Measurements from ENCODE around the gene KCNJ10. TPM values are rescaled to one million over a fixed set of nuclear protein-coding genes. Genes with fewer than 3 reads are reported as not detected.

Gene KCNJ10
- polyA plus RNA-seq, 1 experiment, result not detected

- Histone ChIP-seq H3K27me3 (ENCODE audit: control insufficient read depth, insufficient read depth, low read length) (peaks cover 62% of the 10 kb centered on the region), H3K4me3 (ENCODE audit: low read depth, low read length) (no peak overlapping the region), H3K9me3 (ENCODE audit: control insufficient read depth, insufficient read depth, low read length) (no peaks in the 10 kb centered on the region), H3K27ac (ENCODE audit: low read depth, low read length) (no peak overlapping the region)
- ChIA-PET CTCF (interaction anchor here (0.6 to 6.7 kb wide), 20 partner anchors 9 to 941 kb away, joined by 3 to 57 read pairs (median 4); partner anchors contain the start of gene KCNJ10), POLR2A (no interaction called here)
- peak; percentile 65 for TF ChIP-seq CTCF (IDR thresholded peaks at IDR 0.05; ENCODE audit: low read depth, low read length)
- no peak for DNase-seq (ENCODE audit: low read depth, low spot score)
These were observed 8.7 kb upstream of the KCNJ10 start for GRCh38 chr1:160078512-160079195.

GRCh38 chr1:160077486-160077885 lies 7.5 kb upstream of the KCNJ10 start:
- CTCF ChIA-PET, result interaction anchor here (0.6 to 6.7 kb wide), 11 partner anchors 10 to 256 kb away, joined by 3 to 57 read pairs (median 5); no protein-coding TSS in a partner anchor
- Histone ChIP-seq H3K9me3 (ENCODE audit: control insufficient read depth, insufficient read depth, low read length) (no peaks in the 10 kb centered on the region), H3K27me3 (ENCODE audit: control insufficient read depth, insufficient read depth, low read length) (peaks cover 53% of the 10 kb centered on the region), H3K27ac (ENCODE audit: low read depth, low read length) (no peak overlapping the region), H3K4me3 (ENCODE audit: low read depth, low read length) (no peak overlapping the region)
- no peak for DNase-seq (ENCODE audit: low read depth, low spot score)
- TF ChIP-seq CTCF (IDR thresholded peaks at IDR 0.05; ENCODE audit: low read depth, low read length), result no peak
- POLR2A ChIA-PET, result no interaction called here

GRCh38 chr1:160076295-160076694 lies 6.3 kb upstream of the KCNJ10 start:
- no peak overlapping the region for H3K4me3 ChIP-seq (ENCODE audit: low read depth, low read length)
- no peak for TF ChIP-seq CTCF (IDR thresholded peaks at IDR 0.05; ENCODE audit: low read depth, low read length)
- DNase-seq (ENCODE audit: low read depth, low spot score), result no peak
- H3K27ac ChIP-seq (ENCODE audit: low read depth, low read length), result no peak overlapping the region
- ChIA-PET POLR2A (no interaction called here), CTCF (interaction anchor here (0.5 to 6.5 kb wide), 6 partner anchors 11 to 1548 kb away, joined by 3 to 56 read pairs (median 4); no protein-coding TSS in a partner anchor)
- H3K27me3 ChIP-seq (ENCODE audit: control insufficient read depth, insufficient read depth, low read length), result peaks cover 49% of the 10 kb centered on the region
- no peaks in the 10 kb centered on the region for H3K9me3 ChIP-seq (ENCODE audit: control insufficient read depth, insufficient read depth, low read length)

GRCh38 chr1:160075836-160076235 lies 5.9 kb upstream of the KCNJ10 start:
- Histone ChIP-seq H3K27me3 (ENCODE audit: control insufficient read depth, insufficient read depth, low read length) (peaks cover 48% of the 10 kb centered on the region), H3K4me3 (ENCODE audit: low read depth, low read length) (no peak overlapping the region), H3K9me3 (ENCODE audit: control insufficient read depth, insufficient read depth, low read length) (no peaks in the 10 kb centered on the region), H3K27ac (ENCODE audit: low read depth, low read length) (no peak overlapping the region)
- ChIA-PET CTCF (interaction anchor here (0.5 to 6.5 kb wide), 5 partner anchors 12 to 1548 kb away, joined by 3 to 56 read pairs (median 4); no protein-coding TSS in a partner anchor), POLR2A (no interaction called here)
- DNase-seq (ENCODE audit: low read depth, low spot score), result no peak
- TF ChIP-seq CTCF (IDR thresholded peaks at IDR 0.05; ENCODE audit: low read depth, low read length), result no peak

- Histone ChIP-seq H3K27ac (ENCODE audit: low read depth, low read length) (no peak overlapping the region), H3K4me3 (ENCODE audit: low read depth, low read length) (no peak overlapping the region), H3K27me3 (ENCODE audit: control insufficient read depth, insufficient read depth, low read length) (peaks cover 45% of the 10 kb centered on the region), H3K9me3 (ENCODE audit: control insufficient read depth, insufficient read depth, low read length) (no peaks in the 10 kb centered on the region; the same call in 1 of the 2 replicates)
- POLR2A ChIA-PET, result no interaction called here
- CTCF ChIA-PET, result interaction anchor here (0.6 to 6.5 kb wide), 3 partner anchors 12 to 304 kb away, joined by 3 to 56 read pairs (median 4); no protein-coding TSS in a partner anchor
- TF ChIP-seq CTCF (IDR thresholded peaks at IDR 0.05; ENCODE audit: low read depth, low read length), result no peak
- no peak for DNase-seq (ENCODE audit: low read depth, low spot score)
These were observed 4.9 kb upstream of the KCNJ10 start for GRCh38 chr1:160074865-160075264.
